Hepatocyte (in vitro differentiated cells): ENCODE results near the gene EEFSEC. TPM values are rescaled to one million over a fixed set of nuclear protein-coding genes. Genes with fewer than 3 reads are reported as not detected.

Experiments used
- DNase-seq: peaks from one replicate; pipeline ENCODE4 v3.0.0-alpha.2; 2016; ENCODE audit warnings: low spot score
- H2AFZ ChIP-seq: fragments of 200-600 bp; sonication (generic); 2 replicates; pipeline ENCODE4 v1.6.0; 2016; ENCODE audit warnings: antibody characterized with exemption, mild to moderate bottlenecking
- H3K27ac ChIP-seq: fragments of 200-600 bp; sonication (generic); 2 replicates; pipeline ENCODE4 v1.5.1; 2016; ENCODE audit warnings: mild to moderate bottlenecking
- H3K27me3 ChIP-seq: fragments of 200-600 bp; sonication (generic); 2 replicates; pipeline ENCODE4 v1.6.1; 2016
- H3K36me3 ChIP-seq: fragments of 200-600 bp; sonication (generic); replicated peaks from 2 replicates; pipeline ENCODE4 v1.5.1; 2016; ENCODE audit warnings: low read depth; ENCODE audit not compliant: insufficient read depth
- H3K4me1 ChIP-seq: fragments of 200-600 bp; sonication (generic); 2 replicates; pipeline ENCODE4 v1.5.1; 2016; ENCODE audit warnings: mild to moderate bottlenecking, moderate library complexity; ENCODE audit not compliant: insufficient read depth
- H3K4me2 ChIP-seq: fragments of 200-600 bp; sonication (generic); 2 replicates; pipeline ENCODE4 v1.6.0; 2016
- H3K4me3 ChIP-seq: fragments of 200-600 bp; sonication (generic); 2 replicates; pipeline ENCODE4 v1.5.1; 2016; ENCODE audit warnings: mild to moderate bottlenecking
- H3K79me2 ChIP-seq: fragments of 200-600 bp; sonication (generic); 2 replicates; pipeline ENCODE4 v1.6.0; 2017; ENCODE audit warnings: mild to moderate bottlenecking
- H3K9me2 ChIP-seq: fragments of 200-600 bp; sonication (generic); replicated peaks from 2 replicates; pipeline ENCODE4 v1.6.0; 2017; ENCODE audit warnings: mild to moderate bottlenecking; ENCODE audit not compliant: insufficient read depth
- H3K9me3 ChIP-seq: fragments of 200-600 bp; sonication (generic); 2 replicates; pipeline ENCODE4 v1.5.1; 2016; ENCODE audit warnings: low read depth, mild to moderate bottlenecking
- H4K20me1 ChIP-seq: fragments of 200-600 bp; sonication (generic); 2 replicates; pipeline ENCODE4 v1.6.0; 2016; ENCODE audit warnings: mild to moderate bottlenecking; ENCODE audit not compliant: insufficient read depth, poor library complexity, severe bottlenecking
- CTCF ChIP-seq: fragments of 200-600 bp; sonication (generic); IDR thresholded peaks from 2 replicates; pipeline ENCODE4 v1.5.1; 2016; ENCODE audit warnings: antibody characterized with exemption, mild to moderate bottlenecking; ENCODE audit not compliant: poor library complexity
- EZH2 ChIP-seq: fragments of 200-600 bp; sonication (generic); IDR thresholded peaks from 2 replicates; pipeline ENCODE4 v1.6.1; 2016; ENCODE audit warnings: antibody characterized with exemption, mild to moderate bottlenecking, borderline replicate concordance
- EZH2phosphoT487 ChIP-seq: fragments of 200-600 bp; sonication (generic); IDR thresholded peaks from one replicate; pipeline ENCODE4 v1.6.1; 2018; ENCODE audit warnings: antibody characterized with exemption, mild to moderate bottlenecking, low read depth, moderate library complexity; ENCODE audit not compliant: unreplicated experiment, severe bottlenecking
- WGBS: methylation state at CpG from one replicate; pipeline ENCODE4 v1.1.6; 2016; ENCODE audit warnings: low lambda C conversion rate; ENCODE audit errors: missing lambda C conversion rate; 5-methylcytosine and 5-hydroxymethylcytosine counted together
- polyA plus RNA-seq: library from polyadenylated mRNA; unstranded; fragments of >200 nt; fragmentation: Nextera tagmentation; extraction: Ambion mirVana; gene quantifications from 2 replicates; pipeline ENCODE4 v1.2.1, GENCODE V29; 2016
- total RNA-seq: library from RNA; depleted of rRNA; stranded (reverse); fragments of >200 nt; gene quantifications from 2 replicates; pipeline ENCODE4 v1.2.3, GENCODE V29; 2014

EEFSEC gene
- total and polyA plus RNA-seq, 2 experiments from 2014 or later: 9.8 to 17.5 TPM

DNA sequence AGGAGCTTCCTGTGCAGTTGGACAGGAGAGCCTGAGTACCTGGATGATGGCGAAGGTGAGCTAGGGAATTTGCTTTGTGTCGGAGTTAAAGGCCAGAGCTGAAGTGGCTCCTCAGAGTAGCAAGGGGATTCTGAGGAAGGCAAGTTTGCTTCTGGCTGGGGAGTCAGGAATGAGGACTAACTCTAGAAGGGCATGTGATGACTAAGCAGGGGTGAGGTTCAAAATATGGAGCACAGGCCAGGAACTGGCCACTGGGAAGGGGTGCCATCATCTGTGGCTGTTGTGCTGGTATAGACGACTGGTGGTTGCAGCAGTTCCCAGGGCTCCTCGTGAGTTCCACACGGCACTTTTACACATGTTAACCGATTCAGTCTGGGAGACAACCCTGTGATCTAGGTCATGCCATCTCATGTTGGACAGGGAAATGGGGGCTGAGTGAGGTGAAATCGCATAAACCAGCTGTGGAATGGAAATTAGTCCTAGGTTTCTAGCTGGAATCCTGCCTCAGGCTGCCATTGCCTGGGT lies 100.8 kb downstream of the EEFSEC start:
- H3K36me3 ChIP-seq: no peaks in the 10 kb centered on the region
- TF ChIP-seq EZH2 (no peak), EZH2phosphoT487 (no peak), CTCF (no peak)
- no peak overlapping the region for H3K4me2 ChIP-seq
- no peak for DNase-seq
- H3K4me3 ChIP-seq: no peak overlapping the region
- H3K27me3 ChIP-seq: no peaks in the 10 kb centered on the region
- WGBS: 94% methylated on average over 7 of the region's 7 CpGs
- no peak overlapping the region for H2AFZ ChIP-seq
- no peak overlapping the region for H3K27ac ChIP-seq
- H3K9me3 ChIP-seq: no peaks in the 10 kb centered on the region
- H3K4me1 ChIP-seq: peaks cover 8% of the 10 kb centered on the region
- no peaks in the 10 kb centered on the region for H4K20me1 ChIP-seq
- H3K9me2 ChIP-seq: no peaks in the 10 kb centered on the region
- H3K79me2 ChIP-seq: no peaks in the 10 kb centered on the region

GRCh38 chr3:128254967-128255366 lies 101.7 kb downstream of the EEFSEC start:
- Histone ChIP-seq H2AFZ (no peak overlapping the region), H3K9me2 (no peaks in the 10 kb centered on the region), H3K36me3 (no peaks in the 10 kb centered on the region), H3K79me2 (no peaks in the 10 kb centered on the region), H3K27ac (no peak overlapping the region), H3K4me1 (peaks cover 8% of the 10 kb centered on the region), H3K4me2 (no peak overlapping the region), H3K27me3 (no peaks in the 10 kb centered on the region), H4K20me1 (no peaks in the 10 kb centered on the region), H3K9me3 (peaks cover 6% of the 10 kb centered on the region), H3K4me3 (no peak overlapping the region)
- DNase-seq: no peak
- WGBS: 99% methylated on average over 5 of the region's 5 CpGs
- TF ChIP-seq EZH2 (no peak), EZH2phosphoT487 (no peak), CTCF (no peak)

DNA sequence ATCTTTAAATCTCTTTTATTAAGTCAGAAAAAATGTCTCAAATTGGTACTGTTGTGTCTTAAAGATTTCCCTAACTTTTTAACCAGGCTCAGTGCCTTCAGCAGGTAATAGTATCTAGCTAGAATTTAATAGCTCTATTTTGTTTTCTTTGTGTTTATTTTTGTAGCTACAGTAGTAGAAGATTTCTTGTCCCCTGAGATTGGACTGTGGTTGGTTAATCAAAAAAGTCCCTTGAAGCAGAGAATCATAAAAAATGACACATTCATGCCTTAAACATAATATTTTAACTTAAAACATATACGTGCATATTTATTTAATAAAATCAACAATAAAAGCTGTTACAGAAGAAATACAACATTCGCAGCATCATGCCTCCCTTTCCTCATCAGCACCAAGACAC lies 102.8 kb downstream of the EEFSEC start:
- H4K20me1 ChIP-seq: no peaks in the 10 kb centered on the region
- no peaks in the 10 kb centered on the region for H3K36me3 ChIP-seq
- H3K4me2 ChIP-seq: no peak overlapping the region
- H3K27ac ChIP-seq: no peak overlapping the region
- no peaks in the 10 kb centered on the region for H3K9me2 ChIP-seq
- H3K79me2 ChIP-seq: no peaks in the 10 kb centered on the region
- H3K27me3 ChIP-seq: no peaks in the 10 kb centered on the region
- H3K9me3 ChIP-seq: peaks cover 6% of the 10 kb centered on the region
- no peak overlapping the region for H2AFZ ChIP-seq
- 57% methylated on average over 2 of the region's 2 CpGs for WGBS
- no peak overlapping the region for H3K4me3 ChIP-seq
- no peak for DNase-seq
- peaks cover 8% of the 10 kb centered on the region for H3K4me1 ChIP-seq
- no peak for TF ChIP-seq EZH2

GRCh38 chr3:128257632-128258031 lies 104.4 kb downstream of the EEFSEC start:
- no peak for TF ChIP-seq EZH2phosphoT487
- TF ChIP-seq EZH2: no peak
- no peak for TF ChIP-seq CTCF
- no peaks in the 10 kb centered on the region for H3K9me2 ChIP-seq
- no peak for DNase-seq
- no peak overlapping the region for H3K4me2 ChIP-seq
- no peak overlapping the region for H2AFZ ChIP-seq
- H3K27me3 ChIP-seq: no peaks in the 10 kb centered on the region
- H3K9me3 ChIP-seq: peaks cover 6% of the 10 kb centered on the region
- H3K79me2 ChIP-seq: no peaks in the 10 kb centered on the region
- peaks cover 4% of the 10 kb centered on the region for H3K4me1 ChIP-seq
- no peaks in the 10 kb centered on the region for H4K20me1 ChIP-seq
- H3K27ac ChIP-seq: no peak overlapping the region
- 95% methylated on average over 6 of the region's 6 CpGs for WGBS
- H3K36me3 ChIP-seq: no peaks in the 10 kb centered on the region
- no peak overlapping the region for H3K4me3 ChIP-seq
